ENCODE data around the gene NOSTRIN.
"Not testable (repeated sequence)": the region's sequence is repeated elsewhere in the genome, so short reads cannot be mapped to it uniquely, and the experiment has no call there.

NOSTRIN gene
- total RNA-seq: 0 to 0.11 (median 0) reads per million in 9 experiments

GRCh38 chr2:168801961-168802858 is at the start of gene NOSTRIN:
NOSTRIN (plus strand) TSS chr2:168802637; CDS start chr2:168802647, 10 bp downstream.
- H3K4me3 Mint-ChIP-seq: no peak within 1 kb of the TSS
- ATAC-seq (replicated peaks): no peak
- no peaks in the 10 kb centered on the region for H3K4me1 Mint-ChIP-seq (ENCODE audit: low read depth in 2 of 2)
- no peaks in the 10 kb centered on the region for H3K9me3 Mint-ChIP-seq
- DNase-seq: no peak
- peaks cover 2% of the 10 kb centered on the region for H3K36me3 Mint-ChIP-seq (ENCODE audit: insufficient read depth)
- no peak within 1 kb of the TSS for H3K27ac Mint-ChIP-seq
- peaks cover 4 to 18% of the 10 kb centered on the region in 2 donors for H3K27me3 Mint-ChIP-seq

GRCh38 chr2:168753765-168754329 is 48.6 kb upstream of the NOSTRIN start:
- H3K4me1 Mint-ChIP-seq (ENCODE audit: low read depth in 2 of 2): peaks cover 36 to 59% of the 10 kb centered on the region in 2 donors
- H3K36me3 Mint-ChIP-seq (ENCODE audit: insufficient read depth): peaks cover 3% of the 10 kb centered on the region
- H3K9me3 Mint-ChIP-seq: no peaks in the 10 kb centered on the region
- H3K27ac Mint-ChIP-seq: peak overlapping the region in 1 of 2 donors; percentile 62
- no peak for ATAC-seq (replicated peaks)
- no peak for DNase-seq
- no peaks in the 10 kb centered on the region for H3K27me3 Mint-ChIP-seq
- no peak overlapping the region for H3K4me3 Mint-ChIP-seq

DNA sequence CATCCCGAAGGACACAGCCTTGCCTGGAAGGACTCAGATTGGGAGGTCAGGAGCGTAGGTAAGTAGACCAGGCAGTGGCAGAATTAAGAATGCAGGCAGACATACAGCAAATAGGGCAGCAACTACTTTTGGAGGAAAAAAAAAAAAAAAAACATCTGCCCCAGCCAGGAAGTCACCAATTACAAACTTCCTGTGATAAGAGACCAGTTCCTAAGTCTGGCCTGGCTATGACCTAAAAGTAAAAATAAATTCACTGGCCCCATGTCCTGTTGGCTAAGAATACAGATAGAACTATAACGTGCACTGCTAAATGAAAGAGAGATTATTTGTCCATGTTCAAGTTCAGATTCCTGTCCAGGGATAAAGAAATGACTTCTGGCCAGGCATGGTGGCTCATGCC is 45.2 kb upstream of the NOSTRIN start:
- H3K27ac Mint-ChIP-seq: peak overlapping the region in 1 of 2 donors; percentile 5
- peaks cover 22 to 41% of the 10 kb centered on the region in 2 donors for H3K4me1 Mint-ChIP-seq (ENCODE audit: low read depth in 2 of 2)
- H3K4me3 Mint-ChIP-seq: peak overlapping the region in 1 of 2 donors; percentile 3

GRCh38 chr2:168758970-168759820 is 43.2 kb upstream of the NOSTRIN start:
- DNase-seq (peak; percentile 7 to 17 (median 16)), ATAC-seq (replicated peaks) (peak; percentile 88)
- peaks cover 11 to 26% of the 10 kb centered on the region in 2 donors for H3K4me1 Mint-ChIP-seq (ENCODE audit: low read depth in 2 of 2)
- H3K9me3 Mint-ChIP-seq: no peaks in the 10 kb centered on the region
- no peak overlapping the region for H3K4me3 Mint-ChIP-seq
- H3K27me3 Mint-ChIP-seq: no peaks in the 10 kb centered on the region
- no peaks in the 10 kb centered on the region for H3K36me3 Mint-ChIP-seq (ENCODE audit: insufficient read depth)
- no peak overlapping the region for H3K27ac Mint-ChIP-seq

More for the DNA sequence above, 45.2 kb upstream of the NOSTRIN start:
- ATAC-seq (replicated peaks) (peak; percentile 47), DNase-seq (no peak)
- H3K27me3 Mint-ChIP-seq: no peaks in the 10 kb centered on the region
- H3K36me3 Mint-ChIP-seq (ENCODE audit: insufficient read depth): peaks cover 3% of the 10 kb centered on the region
- H3K9me3 Mint-ChIP-seq: no peaks in the 10 kb centered on the region

- H3K27me3 Mint-ChIP-seq: no peaks in the 10 kb centered on the region
- no peak for DNase-seq
- no peak overlapping the region for H3K4me3 Mint-ChIP-seq
- H3K36me3 Mint-ChIP-seq (ENCODE audit: insufficient read depth): peaks cover 8% of the 10 kb centered on the region
- no peak overlapping the region for H3K27ac Mint-ChIP-seq
- no peaks in the 10 kb centered on the region for H3K9me3 Mint-ChIP-seq
- no peaks in the 10 kb centered on the region for H3K4me1 Mint-ChIP-seq (ENCODE audit: low read depth in 2 of 2)
- ATAC-seq (replicated peaks): no peak
Observed at GRCh38 chr2:168765401-168765800, 37.0 kb upstream of the NOSTRIN start.

DNA sequence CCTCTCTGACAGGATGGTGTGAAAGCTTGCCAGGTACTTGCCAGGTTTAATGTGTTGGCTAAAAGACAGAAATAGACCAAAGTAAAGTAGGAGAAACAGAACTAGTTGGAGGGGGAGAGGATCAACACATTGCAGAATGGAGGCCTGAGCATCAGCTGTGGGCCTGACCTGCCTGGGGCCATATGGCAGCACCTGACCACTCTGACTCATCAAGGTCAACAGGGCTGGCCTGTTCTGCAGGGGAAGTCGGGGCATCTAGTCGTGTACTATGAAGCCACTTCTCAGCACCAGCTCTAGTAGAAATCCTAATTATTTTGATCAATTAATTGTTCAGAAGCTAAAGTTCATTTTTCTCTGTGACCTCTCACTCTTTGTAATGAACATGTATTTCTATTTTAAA is 35.8 kb upstream of the NOSTRIN start:
- DNase-seq (no peak), ATAC-seq (replicated peaks) (no peak)
- H3K27me3 Mint-ChIP-seq: no peaks in the 10 kb centered on the region
- H3K36me3 Mint-ChIP-seq (ENCODE audit: insufficient read depth): peaks cover 8% of the 10 kb centered on the region
- no peak overlapping the region for H3K4me3 Mint-ChIP-seq
- no peak overlapping the region for H3K27ac Mint-ChIP-seq
- H3K9me3 Mint-ChIP-seq: no peaks in the 10 kb centered on the region
- no peaks in the 10 kb centered on the region for H3K4me1 Mint-ChIP-seq (ENCODE audit: low read depth in 2 of 2)

DNA sequence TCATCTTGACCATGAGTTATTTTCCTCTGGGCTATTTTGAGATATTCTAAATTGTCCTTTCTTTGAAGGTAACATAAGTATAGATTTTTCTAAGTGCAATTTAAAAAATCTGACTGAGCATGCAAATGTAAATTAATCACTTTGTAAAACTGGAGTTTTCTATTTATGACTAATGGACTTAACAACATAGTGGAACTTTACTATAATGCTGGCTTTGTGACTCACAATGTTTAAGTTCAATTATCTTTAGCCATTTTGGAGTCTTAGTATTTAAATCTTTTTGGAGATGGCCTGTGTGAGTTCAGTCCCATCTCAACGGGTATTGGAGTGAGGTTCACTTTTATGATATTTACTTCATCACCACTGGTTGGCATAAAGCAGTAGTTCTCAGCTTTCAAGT is 35.2 kb upstream of the NOSTRIN start:
- Mint-ChIP-seq H3K4me3 (no peak overlapping the region), H3K9me3 (no peaks in the 10 kb centered on the region), H3K36me3 (ENCODE audit: insufficient read depth) (peaks cover 8% of the 10 kb centered on the region), H3K27ac (no peak overlapping the region), H3K27me3 (no peaks in the 10 kb centered on the region), H3K4me1 (ENCODE audit: low read depth in 2 of 2) (no peaks in the 10 kb centered on the region)
- DNase-seq (no peak), ATAC-seq (replicated peaks) (no peak)

DNA sequence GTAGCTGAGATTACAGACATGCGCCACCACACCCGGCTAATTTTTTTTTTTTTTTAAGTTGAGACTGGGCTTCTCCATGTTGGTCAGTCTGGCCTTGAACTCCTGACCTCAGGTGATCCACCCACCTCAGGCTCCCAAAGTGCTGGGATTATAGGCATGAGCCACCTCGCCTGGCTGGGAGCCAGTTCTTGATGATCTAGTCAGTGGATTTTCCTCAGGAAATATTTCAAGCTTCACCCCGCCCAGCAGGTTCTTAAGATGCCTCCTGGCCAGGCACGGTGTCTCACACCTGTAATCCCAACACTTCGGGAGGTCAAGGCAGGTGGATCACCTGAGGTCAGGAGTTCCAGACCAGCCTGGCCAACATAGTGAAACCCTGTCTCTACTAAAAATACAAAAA is 34.1 kb upstream of the NOSTRIN start:
- DNase-seq; H3K9me3 Mint-ChIP-seq; H3K4me3 Mint-ChIP-seq; H3K4me1 Mint-ChIP-seq (ENCODE audit: low read depth in 2 of 2); H3K27me3 Mint-ChIP-seq; H3K27ac Mint-ChIP-seq; H3K36me3 Mint-ChIP-seq (ENCODE audit: insufficient read depth); ATAC-seq (replicated peaks): not testable (repeated sequence)

GRCh38 chr2:168770796-168771195 is 31.6 kb upstream of the NOSTRIN start:
- no peak overlapping the region for H3K4me3 Mint-ChIP-seq
- no peak for DNase-seq

DNA sequence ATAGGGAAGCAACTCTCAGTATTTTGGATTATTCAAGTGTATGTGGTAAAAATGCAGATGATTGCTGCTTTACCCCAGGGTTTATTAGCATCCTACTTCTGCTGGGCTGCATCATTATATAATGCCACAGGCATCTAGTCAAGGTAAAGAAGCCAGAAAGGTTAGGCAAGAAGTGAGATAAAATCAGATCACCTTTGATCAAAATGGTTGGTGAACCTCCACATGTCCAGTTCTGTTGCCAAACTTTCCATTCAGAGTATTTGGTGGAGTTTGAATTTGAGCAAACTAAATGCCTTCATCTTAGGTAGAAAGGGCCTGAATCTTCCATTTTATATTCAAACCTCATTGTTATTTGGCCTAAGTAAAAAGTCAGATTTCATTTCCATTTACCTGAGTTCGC is 29.7 kb upstream of the NOSTRIN start:
- ATAC-seq (replicated peaks) (no peak), DNase-seq (no peak)
- Mint-ChIP-seq H3K36me3 (ENCODE audit: insufficient read depth) (peaks cover 8% of the 10 kb centered on the region), H3K27me3 (no peaks in the 10 kb centered on the region), H3K4me1 (ENCODE audit: low read depth in 2 of 2) (no peaks in the 10 kb centered on the region), H3K27ac (no peak overlapping the region), H3K9me3 (no peaks in the 10 kb centered on the region), H3K4me3 (no peak overlapping the region)

More at GRCh38 chr2:168770796-168771195, 31.6 kb upstream of the NOSTRIN start:
- Mint-ChIP-seq H3K36me3 (ENCODE audit: insufficient read depth) (peaks cover 8% of the 10 kb centered on the region), H3K4me1 (ENCODE audit: low read depth in 2 of 2) (no peaks in the 10 kb centered on the region), H3K27ac (no peak overlapping the region), H3K27me3 (no peaks in the 10 kb centered on the region), H3K9me3 (no peaks in the 10 kb centered on the region)
- no peak for ATAC-seq (replicated peaks)

DNA sequence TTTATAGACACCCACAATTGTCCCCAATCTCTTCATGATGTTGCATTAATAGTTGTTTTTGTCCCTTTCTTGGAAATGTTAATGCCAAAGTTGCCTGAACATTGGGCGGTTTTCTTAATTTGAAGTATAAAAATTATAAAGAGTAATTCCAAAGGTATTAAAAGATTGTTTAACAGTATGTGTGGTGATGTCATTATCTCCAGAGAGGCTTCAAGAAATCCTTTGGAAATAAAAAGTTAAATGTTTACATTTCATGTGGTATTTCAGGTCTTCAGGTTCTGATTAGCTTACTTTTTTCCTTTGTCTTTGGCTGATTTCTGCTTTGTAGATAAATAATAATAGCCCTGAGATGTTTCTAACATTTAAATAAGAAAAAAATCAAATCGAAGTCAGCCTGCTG is 29.3 kb upstream of the NOSTRIN start:
- peaks cover 7% of the 10 kb centered on the region for H3K36me3 Mint-ChIP-seq (ENCODE audit: insufficient read depth)
- no peak overlapping the region for H3K27ac Mint-ChIP-seq
- ATAC-seq (replicated peaks) (no peak), DNase-seq (no peak)
- H3K27me3 Mint-ChIP-seq: no peaks in the 10 kb centered on the region
- no peaks in the 10 kb centered on the region for H3K4me1 Mint-ChIP-seq (ENCODE audit: low read depth in 2 of 2)
- H3K4me3 Mint-ChIP-seq: no peak overlapping the region
- H3K9me3 Mint-ChIP-seq: no peaks in the 10 kb centered on the region

DNA sequence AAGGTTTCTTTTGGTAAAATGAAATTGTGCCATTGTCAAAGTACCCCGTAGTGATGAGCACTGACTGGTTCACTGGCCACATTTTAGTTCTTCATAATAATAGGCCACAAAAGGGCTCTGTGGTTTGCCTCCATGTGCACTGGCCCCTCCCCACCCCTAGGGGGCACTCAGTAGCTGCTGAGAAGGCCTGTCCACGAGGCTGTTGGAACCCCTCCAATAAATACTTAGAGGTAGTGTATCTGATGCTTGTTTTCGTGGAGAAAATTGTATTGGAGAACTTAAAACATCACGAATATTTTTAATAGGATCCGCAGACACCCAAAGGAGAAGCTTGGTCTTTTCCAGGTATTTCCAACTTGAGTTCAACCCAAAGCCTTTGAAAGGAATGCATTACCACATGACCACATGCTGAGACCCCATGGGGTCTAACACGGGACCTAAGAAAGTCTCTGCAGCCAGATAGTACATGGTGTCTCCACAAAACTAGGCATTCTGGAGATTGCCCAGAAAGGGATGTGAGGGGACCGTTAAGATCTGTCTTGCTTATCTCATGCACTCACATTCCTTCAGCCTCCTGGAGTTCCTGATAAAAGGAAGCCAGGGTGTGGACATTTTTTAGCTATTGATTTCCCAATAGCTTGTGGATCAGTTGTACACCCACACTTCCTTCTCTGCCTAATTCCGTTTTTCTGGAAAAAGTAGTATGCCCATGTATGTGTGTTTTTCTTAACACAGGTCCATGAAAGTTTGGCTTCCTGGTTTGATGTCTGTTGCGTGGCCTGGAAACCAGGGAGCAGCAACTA is 28.5 kb upstream of the NOSTRIN start:
- H3K27me3 Mint-ChIP-seq: no peaks in the 10 kb centered on the region
- peaks cover 3% of the 10 kb centered on the region for H3K36me3 Mint-ChIP-seq (ENCODE audit: insufficient read depth)
- H3K9me3 Mint-ChIP-seq: no peaks in the 10 kb centered on the region
- no peaks in the 10 kb centered on the region for H3K4me1 Mint-ChIP-seq (ENCODE audit: low read depth in 2 of 2)
- H3K4me3 Mint-ChIP-seq: no peak overlapping the region
- ATAC-seq (replicated peaks): no peak
- no peak overlapping the region for H3K27ac Mint-ChIP-seq
- DNase-seq: peak in 1 of 3 experiments; percentile 23

DNA sequence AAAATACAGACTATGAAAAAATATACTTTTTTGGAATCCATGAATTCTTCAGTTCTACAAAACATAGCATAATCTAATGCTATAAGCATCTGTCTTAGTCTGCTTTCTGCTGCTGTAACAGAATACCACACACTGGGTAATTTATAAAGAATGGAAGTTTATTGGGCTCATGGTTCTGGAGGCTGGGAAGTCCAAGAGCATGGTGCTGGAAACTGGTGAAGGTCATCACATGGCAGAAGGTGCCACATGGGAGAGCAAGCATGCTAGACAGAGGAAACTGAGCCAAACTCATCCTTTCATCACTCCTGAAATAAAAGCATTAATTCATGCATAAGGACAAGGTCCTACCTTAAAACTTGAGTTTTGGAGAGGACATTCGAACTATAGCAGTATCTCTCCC is 26.6 kb upstream of the NOSTRIN start:
- Mint-ChIP-seq H3K27me3 (no peaks in the 10 kb centered on the region), H3K4me3 (no peak overlapping the region), H3K9me3 (no peaks in the 10 kb centered on the region), H3K4me1 (ENCODE audit: low read depth in 2 of 2) (no peaks in the 10 kb centered on the region), H3K36me3 (ENCODE audit: insufficient read depth) (peaks cover 2% of the 10 kb centered on the region), H3K27ac (no peak overlapping the region)
- ATAC-seq (replicated peaks): no peak
- no peak for DNase-seq
